Fibroblast of skin of scalp (primary cell): ENCODE data around the gene MEIS2.

Experiments
- DNase-seq: peaks from one replicate; pipeline ENCODE4 v3.0.0-alpha.2; 2013

MEIS2 gene

DNA sequence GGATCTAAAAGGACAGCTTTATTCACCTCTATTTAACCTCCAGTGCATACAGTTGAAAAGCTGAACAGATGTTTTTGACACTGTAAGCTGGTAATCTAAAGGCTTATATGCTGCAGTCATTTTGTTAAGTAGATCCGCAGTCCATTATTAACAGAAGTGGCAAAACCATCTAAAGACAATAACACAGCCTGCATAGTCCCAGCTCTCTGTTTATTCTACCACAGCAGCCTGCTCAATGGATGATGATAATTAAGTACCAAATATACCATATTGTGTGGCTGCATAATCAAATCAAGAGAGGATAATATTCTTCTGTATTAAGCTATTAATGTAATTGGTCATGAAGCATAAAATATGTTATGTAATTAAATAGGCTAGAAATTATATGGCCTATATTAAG, 207.1 kb downstream of the MEIS2 start:
- DNase-seq, result no peak

DNA sequence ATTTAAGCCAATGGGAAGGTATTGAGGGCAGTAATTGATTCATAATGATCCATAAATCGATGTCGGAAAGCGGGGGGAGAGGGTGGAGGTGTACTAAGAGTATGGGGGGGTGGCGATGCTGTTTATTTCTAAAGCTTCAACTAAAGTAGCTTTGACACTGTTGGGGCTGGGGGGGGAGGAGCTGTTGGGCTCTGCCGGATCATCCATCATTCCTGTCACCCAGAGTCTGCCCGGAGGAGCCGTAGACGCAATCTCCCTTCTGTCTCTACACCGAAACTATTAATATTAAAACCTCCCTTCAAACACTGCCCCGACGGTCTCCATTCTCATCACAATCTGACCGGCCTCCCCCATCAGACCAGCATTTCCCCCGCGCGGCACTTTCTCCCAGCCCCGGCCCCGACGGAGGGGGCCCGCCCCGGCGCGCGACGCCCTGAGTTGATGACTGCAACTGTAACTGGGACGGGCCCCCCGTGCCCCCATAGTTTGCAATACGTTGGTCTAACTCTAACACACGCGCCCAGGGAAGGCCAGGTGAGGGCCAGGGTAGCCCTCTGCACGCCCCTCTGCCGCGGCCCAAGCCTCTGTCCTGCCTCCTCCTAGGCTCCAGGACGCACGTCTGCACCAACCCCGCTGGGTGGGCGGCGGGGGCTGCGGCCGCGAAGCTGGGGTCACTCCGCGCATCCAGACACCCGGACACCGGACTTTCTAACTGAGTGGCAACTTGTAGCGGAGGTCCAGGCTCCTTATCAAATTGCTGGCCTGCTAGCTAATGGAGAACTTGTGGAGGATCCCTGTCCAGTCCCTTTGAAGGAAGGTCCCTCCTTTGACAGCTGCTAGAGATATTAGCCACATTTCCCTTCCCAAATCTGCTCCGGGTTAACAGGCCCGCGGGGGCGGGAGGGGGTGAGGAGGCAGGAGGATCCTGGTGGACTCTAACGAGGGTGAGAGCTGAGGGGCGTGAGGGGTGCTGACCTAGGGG, 212.0 kb downstream of the MEIS2 start:
- peak; percentile 43 for DNase-seq

GRCh38 chr15:36887214-36887961, 213.0 kb downstream of the MEIS2 start:
- DNase-seq, result no peak

DNA sequence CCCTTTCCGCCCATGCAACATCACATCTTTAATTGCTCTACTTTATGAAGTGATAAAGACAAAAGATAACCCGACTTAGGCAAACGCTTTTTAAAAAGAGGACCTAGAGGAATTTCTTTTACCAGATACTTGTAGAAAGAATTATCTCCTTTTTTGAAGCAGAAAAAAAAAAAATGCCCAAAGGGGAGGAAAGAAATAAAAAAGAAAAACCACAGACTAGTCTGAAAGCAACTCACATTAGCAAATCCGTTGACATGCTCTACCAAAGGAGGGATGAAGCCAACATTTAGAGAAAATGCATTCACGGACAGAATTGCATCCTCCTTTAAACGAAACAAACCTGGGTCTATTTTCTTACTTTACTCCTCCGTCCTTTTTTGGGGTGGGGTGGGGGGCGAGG, 213.6 kb downstream of the MEIS2 start:
- no peak for DNase-seq

DNA sequence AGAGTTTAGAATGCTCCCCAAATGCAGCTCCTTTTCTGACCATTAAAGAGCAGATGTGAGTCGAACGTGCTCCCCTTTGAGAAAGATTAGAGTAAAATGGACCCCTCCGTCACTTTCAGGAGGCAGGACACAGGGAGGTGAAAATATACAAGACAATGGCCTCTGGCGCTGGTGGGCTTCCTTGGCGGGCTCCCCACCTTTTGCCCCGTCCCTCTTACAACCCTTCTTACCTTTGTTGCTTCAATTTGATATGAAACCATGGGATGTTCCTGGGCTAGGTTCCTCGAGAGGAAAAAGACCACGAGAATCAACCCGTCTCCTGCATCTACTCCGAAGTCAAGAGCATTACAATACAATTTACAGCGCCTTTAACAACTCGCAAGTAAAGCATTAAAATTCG, 214.2 kb downstream of the MEIS2 start:
- DNase-seq, result no peak

- DNase-seq, result no peak
Measured at GRCh38 chr15:36885771-36886170, 214.6 kb downstream of the MEIS2 start.

GRCh38 chr15:36884936-36885635, 215.3 kb downstream of the MEIS2 start:
- DNase-seq, result no peak

- DNase-seq, result no peak
Measured at GRCh38 chr15:36884518-36884875, 215.9 kb downstream of the MEIS2 start.

- peak; percentile 87 for DNase-seq
Measured at GRCh38 chr15:36883713-36884517, 216.4 kb downstream of the MEIS2 start.

GRCh38 chr15:36882487-36883131, 217.7 kb downstream of the MEIS2 start:
- no peak for DNase-seq

- no peak for DNase-seq
Measured at GRCh38 chr15:36882056-36882455, 218.3 kb downstream of the MEIS2 start.

DNA sequence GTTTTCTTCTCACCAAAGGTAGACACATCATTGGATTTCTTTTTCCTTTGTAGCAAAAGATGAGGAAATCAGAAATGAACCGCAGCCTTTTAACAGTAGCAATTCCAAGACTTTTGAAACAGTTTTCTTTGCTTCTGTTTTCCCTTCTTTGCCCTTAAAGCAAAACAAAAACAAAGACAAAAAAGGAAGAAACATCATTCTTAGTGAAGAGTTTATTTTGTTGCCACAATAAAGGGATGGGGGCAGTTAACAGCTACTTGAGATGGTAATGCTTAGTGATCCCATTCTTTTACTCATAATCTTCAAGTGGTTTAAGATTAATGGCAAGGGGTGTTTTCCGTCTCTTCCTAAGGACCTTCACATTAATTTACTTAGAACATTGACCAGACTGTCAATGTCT, 218.8 kb downstream of the MEIS2 start:
- DNase-seq, result no peak

GRCh38 chr15:36880913-36881460, 219.4 kb downstream of the MEIS2 start:
- DNase-seq, result no peak

- no peak for DNase-seq
Measured at GRCh38 chr15:36880224-36880912, 220.0 kb downstream of the MEIS2 start.

DNA sequence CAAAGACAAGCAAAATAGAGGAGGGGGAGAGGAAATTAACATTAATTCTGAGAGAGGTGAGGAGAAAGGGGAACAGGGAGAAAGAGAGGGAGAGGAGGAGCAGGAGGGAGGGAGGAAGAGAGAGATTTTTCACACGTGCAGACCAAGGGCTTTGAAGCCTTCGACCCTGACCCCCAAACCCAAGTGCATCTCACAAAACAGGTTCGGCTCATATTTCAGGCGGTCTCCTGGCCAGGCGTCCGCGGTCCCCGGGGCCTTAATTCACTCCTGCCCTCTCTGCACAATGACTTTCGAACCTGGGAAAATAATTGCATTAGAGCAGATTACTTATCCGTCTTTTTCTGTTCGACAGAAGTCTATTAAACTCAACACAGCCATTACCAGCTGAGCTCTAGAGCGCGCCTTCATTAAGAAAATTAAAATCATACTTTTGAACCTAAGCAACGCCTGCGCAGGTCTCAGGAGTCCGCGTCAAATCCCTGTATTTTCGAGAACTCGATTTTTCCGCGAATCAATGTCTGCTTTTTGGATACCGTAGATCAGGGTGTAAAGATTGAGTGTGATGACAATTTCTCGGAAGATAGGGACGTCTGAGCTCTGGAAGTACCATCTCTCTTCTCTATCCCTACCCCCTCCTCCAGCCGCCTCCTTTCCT, 220.7 kb downstream of the MEIS2 start:
- no peak for DNase-seq

- no peak for DNase-seq
Measured at GRCh38 chr15:36878684-36879262, 221.6 kb downstream of the MEIS2 start.

DNA sequence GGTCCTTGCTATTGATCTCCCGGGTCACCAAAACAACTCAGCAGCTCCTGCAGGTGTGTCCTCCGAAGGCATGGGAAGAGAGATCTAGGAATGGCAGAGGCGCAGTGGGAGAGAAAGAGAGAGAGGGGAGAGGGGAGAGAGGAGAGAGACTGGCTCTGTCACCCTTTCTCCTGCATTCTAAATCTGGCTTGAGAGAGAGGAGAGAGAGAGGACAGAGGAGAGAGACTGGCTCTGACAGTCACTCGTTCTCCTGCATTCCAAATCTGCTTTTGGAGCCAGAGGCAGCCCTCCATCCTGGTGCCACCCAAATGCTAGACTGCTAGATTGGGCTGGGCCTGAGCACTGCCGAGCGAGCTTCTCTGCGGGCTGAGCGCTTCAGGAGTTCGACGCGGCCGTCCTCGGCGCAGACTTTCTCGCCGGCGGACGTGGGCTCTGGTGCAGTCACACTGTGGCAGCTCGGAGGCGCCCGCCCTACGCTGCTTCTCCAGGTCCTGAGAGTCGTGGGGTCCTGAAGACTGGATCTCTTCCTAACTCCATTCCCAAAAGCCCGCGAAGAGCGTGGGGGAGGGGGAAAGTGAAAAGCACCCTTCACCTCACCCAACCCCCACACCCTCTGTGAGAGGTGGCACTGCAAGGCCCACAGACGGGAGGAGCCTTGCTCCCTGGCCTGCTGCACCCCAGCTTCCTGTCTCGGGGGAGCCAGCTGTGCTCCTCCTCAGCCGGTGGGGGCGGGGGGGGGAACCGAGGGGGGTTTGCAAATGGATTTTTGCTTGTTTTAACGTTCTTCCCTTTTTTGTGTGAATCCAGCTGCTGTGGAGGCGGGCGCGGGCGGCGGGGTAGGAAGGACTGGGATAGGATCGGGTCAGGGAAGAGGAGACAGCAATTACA, 222.3 kb downstream of the MEIS2 start:
- DNase-seq, result no peak

- DNase-seq, result no peak
Measured at GRCh38 chr15:36877294-36877693, 223.1 kb downstream of the MEIS2 start.
